Gastroesophageal sphincter (tissue), 3 donors: ENCODE measurements around the gene CNBD2.

Experiments
- POLR2A ChIP-seq, 2 donors: fragments of 450-650 bp; IDR thresholded peaks; one replicate each; pipeline ENCODE4 v1.6.1; 2017; ENCODE audit warnings: antibody characterized with exemption in 2 of 2, mild to moderate bottlenecking in 2 of 2, moderate library complexity in 1 of 2
- POLR2AphosphoS5 ChIP-seq: sonication (generic); formaldehyde crosslinking; IDR thresholded peaks from one replicate; pipeline ENCODE4 v1.6.1; 2017; ENCODE audit warnings: antibody characterized with exemption
- TF ChIP-seq, protein P1 (sequence below), 4 experiments: fragments of 200-600 bp in 2 of 4; fragments of 450-650 bp in 2 of 4; sonication (generic) in 1 of 4; IDR thresholded peaks; one replicate each; pipeline ENCODE4 v1.5.1; 2017 to 2019; ENCODE audit warnings: antibody characterized with exemption in 4 of 4, mild to moderate bottlenecking in 2 of 4, moderate library complexity in 2 of 4

GRCh38 chr20:35942243-35942642 lies 26.1 kb upstream of the CNBD2 start:
- TF ChIP-seq, protein P1, sequence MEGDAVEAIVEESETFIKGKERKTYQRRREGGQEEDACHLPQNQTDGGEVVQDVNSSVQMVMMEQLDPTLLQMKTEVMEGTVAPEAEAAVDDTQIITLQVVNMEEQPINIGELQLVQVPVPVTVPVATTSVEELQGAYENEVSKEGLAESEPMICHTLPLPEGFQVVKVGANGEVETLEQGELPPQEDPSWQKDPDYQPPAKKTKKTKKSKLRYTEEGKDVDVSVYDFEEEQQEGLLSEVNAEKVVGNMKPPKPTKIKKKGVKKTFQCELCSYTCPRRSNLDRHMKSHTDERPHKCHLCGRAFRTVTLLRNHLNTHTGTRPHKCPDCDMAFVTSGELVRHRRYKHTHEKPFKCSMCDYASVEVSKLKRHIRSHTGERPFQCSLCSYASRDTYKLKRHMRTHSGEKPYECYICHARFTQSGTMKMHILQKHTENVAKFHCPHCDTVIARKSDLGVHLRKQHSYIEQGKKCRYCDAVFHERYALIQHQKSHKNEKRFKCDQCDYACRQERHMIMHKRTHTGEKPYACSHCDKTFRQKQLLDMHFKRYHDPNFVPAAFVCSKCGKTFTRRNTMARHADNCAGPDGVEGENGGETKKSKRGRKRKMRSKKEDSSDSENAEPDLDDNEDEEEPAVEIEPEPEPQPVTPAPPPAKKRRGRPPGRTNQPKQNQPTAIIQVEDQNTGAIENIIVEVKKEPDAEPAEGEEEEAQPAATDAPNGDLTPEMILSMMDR (IDR thresholded peaks at IDR 0.05), result no peak
- TF ChIP-seq POLR2A (IDR thresholded peaks at IDR 0.05), result no peak
- no peak for TF ChIP-seq POLR2AphosphoS5
